GM21367 (cell line): Measurements from ENCODE around the gene GOLT1B.

Source experiments
- ATAC-seq: cut with Tn5 transposase; IDR thresholded peaks from one replicate; pipeline ENCODE4 v1.9.1; 2021; ENCODE audit not compliant: unreplicated experiment

Gene GOLT1B

DNA sequence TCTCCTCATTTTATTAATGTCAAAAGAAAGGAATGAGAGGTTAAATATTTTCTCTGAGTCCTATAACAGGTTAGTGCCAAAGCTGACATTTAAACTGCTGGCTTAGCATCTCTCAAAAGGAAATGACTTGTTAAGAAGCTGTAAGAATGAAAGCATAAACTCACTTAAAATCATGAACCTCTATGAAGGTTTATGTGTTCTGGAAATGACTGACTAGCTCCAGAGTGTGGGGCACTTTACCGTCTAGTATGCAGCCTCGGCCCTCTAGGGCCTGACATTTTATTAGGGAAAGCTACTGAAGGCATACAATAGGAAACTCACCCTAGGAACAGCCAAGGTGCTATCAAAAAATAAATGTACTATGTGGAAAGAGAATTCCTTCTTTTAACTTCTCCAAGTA, 59.6 kb downstream of the GOLT1B start:
- ATAC-seq, result no peak

DNA sequence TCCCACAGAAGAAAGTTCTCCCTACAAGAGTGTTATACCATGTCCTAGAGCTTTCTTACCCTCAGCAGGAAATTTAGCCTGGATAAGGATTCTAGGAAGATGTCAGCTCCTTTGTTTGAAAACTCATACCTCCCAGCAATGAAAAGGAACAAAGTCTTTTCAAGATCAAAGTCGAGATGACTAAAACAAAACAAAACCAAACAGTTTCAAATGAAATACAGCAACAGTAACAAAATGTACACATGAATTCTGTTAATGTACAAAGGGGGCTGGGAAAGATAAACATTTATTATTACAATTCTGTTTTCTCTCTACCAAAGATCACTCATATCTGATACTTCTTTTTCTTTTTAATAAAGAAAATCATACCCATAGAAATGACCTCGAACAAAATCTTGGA, 61.3 kb downstream of the GOLT1B start:
- no peak for ATAC-seq

DNA sequence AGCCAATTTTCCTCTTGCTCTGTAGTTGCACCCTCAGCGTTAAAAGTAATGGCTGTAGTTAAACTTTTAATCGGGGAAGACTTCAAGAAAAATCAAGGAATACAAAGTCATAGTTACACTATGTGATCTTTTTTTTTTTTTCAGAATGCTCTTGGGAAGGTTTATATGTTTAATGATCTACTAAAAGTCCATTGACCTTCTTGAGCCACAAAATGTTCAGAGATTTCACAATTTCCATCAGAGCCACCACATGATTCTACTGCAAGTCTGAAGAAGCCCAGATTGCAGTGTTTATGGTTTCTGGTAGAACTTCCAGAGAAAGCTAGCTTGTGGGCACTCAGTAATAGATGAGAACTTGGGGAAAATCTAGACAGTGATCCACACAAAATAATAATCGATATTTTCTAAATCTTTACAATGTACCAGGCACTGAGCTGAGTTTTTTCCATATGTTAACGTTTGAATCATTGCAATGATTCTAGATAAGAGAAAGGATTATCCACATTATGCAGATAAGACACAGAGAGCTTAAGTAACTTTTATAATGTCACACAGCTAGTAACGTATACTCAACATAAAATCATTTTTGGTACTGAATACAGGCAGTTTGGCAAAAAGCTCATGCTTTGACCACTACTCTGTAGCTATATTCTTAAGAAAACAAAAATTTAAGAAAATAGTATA, 64.8 kb downstream of the GOLT1B start:
- ATAC-seq, result no peak

DNA sequence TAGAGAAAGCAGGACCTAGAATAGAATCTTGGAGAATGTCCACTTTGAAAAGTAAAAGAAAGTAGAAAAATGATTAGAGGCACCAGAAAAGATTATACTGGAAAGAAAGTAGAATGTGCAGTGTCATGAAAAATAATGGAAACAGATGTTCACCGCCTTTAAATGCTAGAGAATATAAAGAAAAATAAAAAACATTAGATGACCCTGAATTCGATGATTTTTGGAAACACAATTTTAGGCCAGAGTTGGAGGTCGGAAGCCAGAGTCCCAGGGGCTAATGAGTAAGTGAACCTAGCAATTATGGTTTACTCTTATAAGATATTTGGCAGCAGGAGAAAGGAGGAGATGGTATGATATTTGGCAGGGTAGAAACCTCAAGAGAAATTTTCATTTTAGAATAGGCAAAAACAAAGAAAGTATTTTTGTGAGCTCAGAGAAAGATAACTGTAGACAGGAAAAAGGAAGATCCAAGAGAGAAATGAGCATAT, 65.4 kb downstream of the GOLT1B start:
- no peak for ATAC-seq
